ENCODE measurements around the gene CLPTM1L.

Gene CLPTM1L

GRCh38 chr5:1359713-1360112 lies 14.8 kb upstream of the CLPTM1L start:
- no peak overlapping the region for H3K4me3 ChIP-seq (ENCODE audit: low read depth, low read length)
- no peaks in the 10 kb centered on the region for H3K9me3 ChIP-seq (ENCODE audit: control insufficient read depth, insufficient read depth, low read length)
- H3K4me1 ChIP-seq (ENCODE audit: control insufficient read depth, insufficient read depth, low read length): no peaks in the 10 kb centered on the region
- no peaks in the 10 kb centered on the region for H3K27me3 ChIP-seq (ENCODE audit: control insufficient read depth, insufficient read depth, low read length)
- no peak overlapping the region for H3K27ac ChIP-seq (ENCODE audit: low read depth, low read length)
- no peaks in the 10 kb centered on the region for H3K36me3 ChIP-seq (ENCODE audit: control insufficient read depth, insufficient read depth, low read length)
- no peak overlapping the region for H3K9ac ChIP-seq (ENCODE audit: low read depth, low read length)

DNA sequence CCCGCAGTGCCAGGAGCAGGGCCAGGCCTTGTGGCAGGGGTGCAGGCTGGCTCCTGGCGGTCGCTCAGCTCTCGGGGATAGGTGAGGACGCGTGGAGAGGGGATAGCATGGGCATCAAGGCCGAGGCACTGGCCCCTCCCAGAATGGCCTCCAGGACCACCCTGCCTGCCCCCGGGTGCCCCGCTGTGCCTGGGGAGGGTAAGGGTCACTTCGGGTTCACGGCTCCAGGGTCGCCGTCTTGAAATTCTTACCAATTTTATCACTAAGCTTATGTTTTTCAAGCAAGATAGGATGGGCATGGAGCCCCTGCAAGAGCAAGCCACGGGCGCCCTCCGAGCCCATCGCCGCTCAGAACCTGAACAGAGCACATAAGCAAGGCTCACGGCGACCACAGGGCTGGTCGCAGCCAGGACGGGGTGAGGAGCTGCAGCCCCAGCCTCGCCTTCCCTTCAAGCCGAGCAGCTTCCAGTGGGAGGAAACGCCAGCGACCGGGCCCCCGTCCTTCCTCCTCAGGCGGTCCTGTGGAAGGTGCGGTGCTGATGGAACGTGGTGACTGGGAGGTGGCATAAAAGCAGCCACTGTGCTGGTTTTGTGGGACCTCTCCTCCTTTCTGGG lies 14.2 kb upstream of the CLPTM1L start:
- Histone ChIP-seq H3K9ac (ENCODE audit: low read depth, low read length) (no peak overlapping the region), H3K27ac (ENCODE audit: low read depth, low read length) (no peak overlapping the region), H3K36me3 (ENCODE audit: control insufficient read depth, insufficient read depth, low read length) (no peaks in the 10 kb centered on the region), H3K4me3 (ENCODE audit: low read depth, low read length) (no peak overlapping the region), H3K4me1 (ENCODE audit: control insufficient read depth, insufficient read depth, low read length) (0 out of 2 replicates have a peak, but pooled peaks cover 4% of the 10 kb centered on the region), H3K9me3 (ENCODE audit: control insufficient read depth, insufficient read depth, low read length) (no peaks in the 10 kb centered on the region), H3K27me3 (ENCODE audit: control insufficient read depth, insufficient read depth, low read length) (no peaks in the 10 kb centered on the region)

DNA sequence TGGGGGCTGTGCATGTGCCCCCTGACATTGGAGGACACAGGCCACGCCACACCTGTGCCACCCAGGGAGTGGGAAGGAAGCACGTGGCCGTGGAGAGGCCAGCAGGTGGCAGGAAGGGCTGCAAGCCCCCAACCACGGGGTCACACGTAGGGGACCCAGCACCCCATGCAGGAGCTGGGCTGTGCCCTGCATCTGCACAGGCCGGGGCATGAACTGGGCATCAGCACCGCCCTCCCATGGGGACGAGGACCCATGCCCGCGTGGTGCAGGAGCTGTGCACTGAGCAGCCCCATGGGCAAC lies 13.8 kb upstream of the CLPTM1L start:
- H3K27me3 ChIP-seq (ENCODE audit: control insufficient read depth, insufficient read depth, low read length): no peaks in the 10 kb centered on the region
- H3K9ac ChIP-seq (ENCODE audit: low read depth, low read length): no peak overlapping the region
- H3K4me3 ChIP-seq (ENCODE audit: low read depth, low read length): no peak overlapping the region

DNA sequence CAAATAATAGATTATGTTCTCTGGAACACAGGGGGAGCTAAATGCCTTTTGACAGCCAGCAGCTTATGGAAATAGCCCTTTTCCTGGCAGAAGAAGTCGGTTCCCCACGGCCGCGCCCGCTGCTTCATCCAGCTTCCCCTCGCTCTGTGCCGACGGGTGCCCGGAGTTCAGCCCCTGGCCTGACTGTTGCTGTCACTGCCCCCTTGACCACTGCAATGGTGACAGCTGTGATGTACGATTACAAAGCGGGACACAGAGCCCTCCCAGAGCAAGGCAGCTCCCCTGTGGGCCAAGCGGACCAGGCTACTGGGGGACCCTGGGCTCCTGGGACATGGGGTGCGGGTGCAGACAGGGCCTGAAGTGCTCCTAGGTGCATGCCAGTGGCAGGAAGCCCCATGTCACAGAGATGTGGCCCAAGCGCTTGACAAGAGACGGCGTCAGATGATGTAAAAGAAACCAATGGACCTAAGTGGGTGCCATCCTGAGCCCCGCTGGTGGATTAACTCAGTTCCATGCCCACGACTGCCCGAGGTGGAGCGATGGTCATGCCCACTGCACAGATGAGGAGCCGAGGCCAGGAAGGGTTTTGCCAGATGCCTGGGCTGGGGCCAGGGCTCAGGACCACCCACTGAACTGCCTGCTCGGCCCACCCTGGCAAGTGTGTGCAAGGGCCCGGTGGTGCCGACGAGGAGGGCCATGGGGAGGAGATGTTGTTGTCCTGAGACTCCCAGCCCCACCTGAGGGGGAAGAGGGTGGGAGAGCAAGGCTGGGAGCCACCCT lies 13.2 kb upstream of the CLPTM1L start:
- H3K36me3 ChIP-seq (ENCODE audit: control insufficient read depth, insufficient read depth, low read length): no peaks in the 10 kb centered on the region
- 0 out of 2 replicates have a peak, but pooled peaks cover 4% of the 10 kb centered on the region for H3K4me1 ChIP-seq (ENCODE audit: control insufficient read depth, insufficient read depth, low read length)
- no peak overlapping the region for H3K27ac ChIP-seq (ENCODE audit: low read depth, low read length)
- H3K4me3 ChIP-seq (ENCODE audit: low read depth, low read length): no peak overlapping the region
- H3K9ac ChIP-seq (ENCODE audit: low read depth, low read length): no peak overlapping the region
- H3K27me3 ChIP-seq (ENCODE audit: control insufficient read depth, insufficient read depth, low read length): no peaks in the 10 kb centered on the region
- no peaks in the 10 kb centered on the region for H3K9me3 ChIP-seq (ENCODE audit: control insufficient read depth, insufficient read depth, low read length)

More for the DNA sequence above, 13.8 kb upstream of the CLPTM1L start:
- H3K36me3 ChIP-seq (ENCODE audit: control insufficient read depth, insufficient read depth, low read length): no peaks in the 10 kb centered on the region
- no peaks in the 10 kb centered on the region for H3K9me3 ChIP-seq (ENCODE audit: control insufficient read depth, insufficient read depth, low read length)
- no peak overlapping the region for H3K27ac ChIP-seq (ENCODE audit: low read depth, low read length)
- H3K4me1 ChIP-seq (ENCODE audit: control insufficient read depth, insufficient read depth, low read length): 0 out of 2 replicates have a peak, but pooled peaks cover 4% of the 10 kb centered on the region

DNA sequence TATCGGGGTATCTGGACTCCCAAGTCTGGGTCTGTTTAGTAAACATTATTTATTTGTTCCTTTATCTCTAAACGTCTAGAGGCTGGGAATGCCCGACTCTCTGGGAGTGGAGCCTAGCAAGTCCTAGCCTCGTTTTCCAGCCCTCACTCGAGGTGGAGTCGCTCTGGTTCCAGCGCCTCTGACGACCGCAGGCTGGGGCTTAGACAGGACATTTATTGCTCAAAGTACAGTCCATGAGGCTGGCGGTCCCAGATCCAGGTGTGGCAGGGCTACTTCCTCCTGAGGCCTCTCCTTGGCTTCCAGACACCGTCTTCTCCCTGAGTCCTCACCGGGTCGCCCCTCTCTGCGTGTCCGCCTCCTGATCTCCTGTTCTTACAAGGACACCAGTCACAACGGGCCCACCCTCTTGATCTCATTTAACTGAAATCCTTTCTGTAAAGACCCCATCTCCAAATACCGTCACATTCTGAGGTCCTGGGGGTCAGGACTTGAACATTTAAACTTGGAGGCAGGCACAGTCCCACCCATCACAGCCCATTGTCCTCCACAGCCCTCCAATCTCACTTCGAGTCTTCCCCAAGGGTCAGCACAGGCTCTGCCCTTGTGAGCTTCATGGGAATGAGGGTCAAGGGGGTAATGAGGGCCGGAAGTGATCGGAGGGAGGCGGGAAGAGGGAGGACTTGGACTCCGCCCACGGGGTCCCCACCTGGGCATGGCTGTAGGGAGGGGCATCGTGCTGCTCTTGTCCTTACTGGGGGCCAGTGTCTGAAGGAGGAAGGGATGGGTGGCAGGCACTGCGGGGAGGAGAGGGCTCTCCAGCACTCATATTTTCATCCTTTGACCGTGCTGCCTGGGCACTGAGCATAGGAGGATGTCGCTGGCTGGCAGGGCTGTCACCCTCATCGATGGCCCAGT lies 12.2 kb upstream of the CLPTM1L start:
- H3K4me1 ChIP-seq (ENCODE audit: control insufficient read depth, insufficient read depth, low read length): 0 out of 2 replicates have a peak, but pooled peaks cover 4% of the 10 kb centered on the region
- no peaks in the 10 kb centered on the region for H3K9me3 ChIP-seq (ENCODE audit: control insufficient read depth, insufficient read depth, low read length)
- no peak overlapping the region for H3K4me3 ChIP-seq (ENCODE audit: low read depth, low read length)
- no peak overlapping the region for H3K9ac ChIP-seq (ENCODE audit: low read depth, low read length)
- no peak overlapping the region for H3K27ac ChIP-seq (ENCODE audit: low read depth, low read length)
- H3K36me3 ChIP-seq (ENCODE audit: control insufficient read depth, insufficient read depth, low read length): no peaks in the 10 kb centered on the region
- no peaks in the 10 kb centered on the region for H3K27me3 ChIP-seq (ENCODE audit: control insufficient read depth, insufficient read depth, low read length)

DNA sequence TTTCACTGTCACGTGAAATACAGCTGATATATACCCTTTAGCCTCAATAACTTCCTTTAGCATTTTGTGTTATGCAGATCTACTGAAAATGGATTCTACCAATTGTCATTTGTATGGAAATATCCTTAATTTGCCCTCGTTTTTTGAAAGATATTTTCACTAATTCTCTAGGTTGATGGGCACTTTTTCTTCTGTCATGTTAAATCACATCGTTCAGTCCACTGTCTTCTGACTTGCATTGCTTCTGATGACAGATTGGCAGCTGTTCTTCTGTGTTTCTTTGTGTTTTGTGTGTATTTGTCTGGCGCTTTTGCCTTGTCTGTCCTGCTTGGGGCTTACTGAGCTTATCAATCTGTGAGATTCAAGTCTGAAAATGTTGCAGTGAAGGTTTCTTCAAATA lies 9.7 kb upstream of the CLPTM1L start:
- Histone ChIP-seq H3K9ac (ENCODE audit: low read depth, low read length) (no peak overlapping the region), H3K4me1 (ENCODE audit: control insufficient read depth, insufficient read depth, low read length) (0 out of 2 replicates have a peak, but pooled peaks cover 4% of the 10 kb centered on the region), H3K4me3 (ENCODE audit: low read depth, low read length) (no peak overlapping the region), H3K27ac (ENCODE audit: low read depth, low read length) (no peak overlapping the region), H3K36me3 (ENCODE audit: control insufficient read depth, insufficient read depth, low read length) (no peaks in the 10 kb centered on the region), H3K9me3 (ENCODE audit: control insufficient read depth, insufficient read depth, low read length) (no peaks in the 10 kb centered on the region), H3K27me3 (ENCODE audit: control insufficient read depth, insufficient read depth, low read length) (no peaks in the 10 kb centered on the region)

- Histone ChIP-seq H3K9ac (ENCODE audit: low read depth, low read length) (no peak overlapping the region), H3K27me3 (ENCODE audit: control insufficient read depth, insufficient read depth, low read length) (no peaks in the 10 kb centered on the region)
These were observed 7.6 kb upstream of the CLPTM1L start for GRCh38 chr5:1352231-1353219.

DNA sequence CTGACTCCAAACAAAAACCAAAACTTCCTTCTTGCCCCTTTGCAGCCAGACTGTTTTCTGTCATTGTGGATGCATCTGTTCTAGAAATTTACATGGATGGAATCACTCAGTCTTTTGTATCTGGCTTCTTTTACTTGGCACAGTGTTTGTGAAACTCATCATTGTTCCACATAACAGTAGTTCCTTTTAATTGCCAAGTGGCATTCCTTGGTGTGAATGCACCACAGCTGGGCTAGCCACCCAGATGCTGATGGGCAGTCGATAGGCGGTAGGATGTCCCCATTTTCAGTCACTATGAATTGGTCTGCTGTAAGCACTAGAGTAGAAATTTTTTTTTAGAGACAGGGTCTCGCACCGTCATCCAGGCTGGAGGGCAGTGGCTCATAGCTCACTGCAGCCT lies 6.3 kb upstream of the CLPTM1L start:
- Histone ChIP-seq H3K36me3 (ENCODE audit: control insufficient read depth, insufficient read depth, low read length) (no peaks in the 10 kb centered on the region), H3K27ac (ENCODE audit: low read depth, low read length) (no peak overlapping the region), H3K4me3 (ENCODE audit: low read depth, low read length) (no peak overlapping the region), H3K9ac (ENCODE audit: low read depth, low read length) (no peak overlapping the region), H3K4me1 (ENCODE audit: control insufficient read depth, insufficient read depth, low read length) (0 out of 2 replicates have a peak, but pooled peaks cover 4% of the 10 kb centered on the region), H3K27me3 (ENCODE audit: control insufficient read depth, insufficient read depth, low read length) (no peaks in the 10 kb centered on the region), H3K9me3 (ENCODE audit: control insufficient read depth, insufficient read depth, low read length) (no peaks in the 10 kb centered on the region)

More at GRCh38 chr5:1352231-1353219, 7.6 kb upstream of the CLPTM1L start:
- H3K4me1 ChIP-seq (ENCODE audit: control insufficient read depth, insufficient read depth, low read length): 0 out of 2 replicates have a peak, but pooled peaks cover 4% of the 10 kb centered on the region
- H3K9me3 ChIP-seq (ENCODE audit: control insufficient read depth, insufficient read depth, low read length): no peaks in the 10 kb centered on the region
- H3K27ac ChIP-seq (ENCODE audit: low read depth, low read length): no peak overlapping the region
- H3K36me3 ChIP-seq (ENCODE audit: control insufficient read depth, insufficient read depth, low read length): no peaks in the 10 kb centered on the region
- no peak overlapping the region for H3K4me3 ChIP-seq (ENCODE audit: low read depth, low read length)

- Histone ChIP-seq H3K4me3 (ENCODE audit: low read depth, low read length) (no peak overlapping the region), H3K9ac (ENCODE audit: low read depth, low read length) (no peak overlapping the region), H3K27ac (ENCODE audit: low read depth, low read length) (no peak overlapping the region), H3K4me1 (ENCODE audit: control insufficient read depth, insufficient read depth, low read length) (no peaks in the 10 kb centered on the region), H3K36me3 (ENCODE audit: control insufficient read depth, insufficient read depth, low read length) (no peaks in the 10 kb centered on the region), H3K9me3 (ENCODE audit: control insufficient read depth, insufficient read depth, low read length) (no peaks in the 10 kb centered on the region), H3K27me3 (ENCODE audit: control insufficient read depth, insufficient read depth, low read length) (no peaks in the 10 kb centered on the region)
These were observed 4.3 kb upstream of the CLPTM1L start for GRCh38 chr5:1349246-1349645.

DNA sequence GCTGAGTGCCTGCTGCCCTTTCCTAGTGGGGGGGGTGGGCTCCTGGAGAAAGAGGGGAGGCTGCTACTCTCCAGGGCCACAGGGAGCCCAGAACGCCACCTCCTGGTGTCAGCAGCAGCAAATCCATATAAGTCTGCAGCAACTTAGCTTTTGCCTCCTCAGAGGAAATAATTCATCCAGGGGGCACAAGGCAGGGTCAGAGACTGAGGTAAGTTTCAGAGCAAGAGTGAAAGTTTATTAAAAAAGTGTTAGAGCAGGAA lies 4.0 kb upstream of the CLPTM1L start:
- Histone ChIP-seq H3K36me3 (ENCODE audit: control insufficient read depth, insufficient read depth, low read length) (no peaks in the 10 kb centered on the region), H3K27me3 (ENCODE audit: control insufficient read depth, insufficient read depth, low read length) (no peaks in the 10 kb centered on the region), H3K9ac (ENCODE audit: low read depth, low read length) (no peak overlapping the region), H3K9me3 (ENCODE audit: control insufficient read depth, insufficient read depth, low read length) (no peaks in the 10 kb centered on the region), H3K4me3 (ENCODE audit: low read depth, low read length) (no peak overlapping the region), H3K27ac (ENCODE audit: low read depth, low read length) (no peak overlapping the region), H3K4me1 (ENCODE audit: control insufficient read depth, insufficient read depth, low read length) (0 out of 2 replicates have a peak, but pooled peaks cover 1% of the 10 kb centered on the region)

All from HUES48 (cell line).